Activated CD4-positive, alpha-beta T cell treated with anti-CD3 and anti-CD28 coated beads, Interleukin-2, amount 10 ng/mL, durations not matched to agents 24 days and 14 days (primary cell): ENCODE results near the gene NLRP10. TPM values are rescaled to one million over a fixed set of nuclear protein-coding genes. Genes with fewer than 3 reads are reported as not detected.
"Not testable (repeated sequence)": the region's sequence is repeated elsewhere in the genome, so short reads cannot be mapped to it uniquely, and the experiment has no call there.

Experiments
- DNase-seq: peaks from one replicate; pipeline ENCODE4 v3.0.0; 2022
- H3K27ac Mint-ChIP-seq: one replicate; pipeline ENCODE4 v1.8.0; 2022; ENCODE audit warnings: mild to moderate bottlenecking, mixed read lengths
- H3K27me3 Mint-ChIP-seq: one replicate; pipeline ENCODE4 v1.8.0; 2022; ENCODE audit warnings: mixed read lengths
- H3K36me3 Mint-ChIP-seq: one replicate; pipeline ENCODE4 v1.8.0; 2022; ENCODE audit warnings: low read depth, mild to moderate bottlenecking, mixed read lengths
- H3K4me1 Mint-ChIP-seq: one replicate; pipeline ENCODE4 v1.8.0; 2021; ENCODE audit warnings: mixed read lengths
- H3K4me3 Mint-ChIP-seq: one replicate; pipeline ENCODE4 v1.8.0; 2022; ENCODE audit warnings: mild to moderate bottlenecking, moderate library complexity, mixed read lengths
- H3K9me3 Mint-ChIP-seq: one replicate; pipeline ENCODE4 v1.8.0; 2021; ENCODE audit warnings: mixed read lengths
- intact Hi-C: fragments of 100-400 bp; cut with micrococcal nuclease; formaldehyde crosslinking; loops from one replicate; pipeline ENCODE4 v1.15.1; 2023
- total RNA-seq: library from RNA; stranded (reverse); gene quantifications from 2 replicates; pipeline ENCODE4 v1.2.3, GENCODE V29; 2022

Gene NLRP10
- total RNA-seq, 1 donor from 2014 or later = not detected

DNA sequence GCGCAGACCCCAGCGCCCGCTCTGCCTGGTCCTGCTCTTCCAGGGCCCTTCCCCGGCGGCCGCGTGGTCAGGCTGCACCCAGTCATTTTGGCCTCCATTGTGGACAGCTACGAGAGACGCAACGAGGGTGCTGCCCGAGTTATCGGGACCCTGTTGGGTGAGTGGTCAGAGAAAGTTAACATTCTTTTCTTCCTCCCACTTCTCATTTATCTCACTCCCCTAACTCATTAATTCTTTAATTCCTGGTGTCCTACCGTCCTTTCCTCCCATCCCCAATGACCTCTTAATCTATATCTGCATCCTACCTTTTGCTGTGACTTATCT lies 22.3 kb upstream of the NLRP10 start:
- Mint-ChIP-seq H3K36me3 (peaks cover 28% of the 10 kb centered on the region), H3K27ac (peak overlapping the region; percentile 95), H3K4me1 (peaks cover 23% of the 10 kb centered on the region), H3K4me3 (peak overlapping the region; percentile 95)
- not testable (repeated sequence) for H3K27me3 Mint-ChIP-seq, H3K9me3 Mint-ChIP-seq, DNase-seq
- intact Hi-C loops = loop anchor here (1.0 to 5.0 kb wide), 5 partner anchors 31 to 1305 kb away; partner anchors contain the start of genes MRPL17, RPL27A, TMEM9B and TRIM66

DNA sequence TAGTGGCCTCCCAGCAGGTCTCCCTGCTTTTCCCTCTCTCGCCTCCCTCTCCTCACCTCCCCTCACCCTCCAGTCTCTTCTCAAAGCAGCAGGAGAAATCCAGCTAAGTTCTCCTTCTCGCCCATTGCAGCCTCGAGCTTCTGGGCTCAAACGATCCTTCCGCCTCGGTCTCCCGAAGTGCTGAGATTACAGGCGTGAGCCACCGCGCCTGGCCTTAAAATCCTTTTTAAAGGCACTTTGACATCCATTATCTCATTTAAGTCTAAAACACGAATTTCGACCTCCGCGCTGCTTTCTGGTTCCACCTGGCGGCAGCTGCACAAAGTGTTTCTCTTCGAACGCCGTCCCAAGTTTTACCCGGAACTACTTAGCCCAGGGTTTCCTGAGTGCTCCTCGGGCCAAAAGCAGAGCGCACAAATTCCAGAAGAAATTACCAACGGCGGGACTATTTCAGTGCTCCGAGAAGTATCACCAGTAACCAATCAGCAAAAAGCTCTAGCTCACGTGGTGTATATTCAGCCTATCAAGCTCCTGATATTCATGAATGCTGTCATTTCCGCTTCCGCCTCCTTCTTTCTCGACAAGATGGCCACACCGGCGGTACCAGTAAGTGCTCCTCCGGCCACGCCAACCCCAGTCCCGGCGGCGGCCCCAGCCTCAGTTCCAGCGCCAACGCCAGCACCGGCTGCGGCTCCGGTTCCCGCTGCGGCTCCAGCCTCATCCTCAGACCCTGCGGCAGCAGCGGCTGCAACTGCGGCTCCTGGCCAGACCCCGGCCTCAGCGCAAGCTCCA lies 21.7 kb upstream of the NLRP10 start, which contains the start of gene EIF3F:
TSS of gene EIF3F (plus strand) at position 570 of the 792 bp plus-strand sequence. CDS start at position 586, 16 bp downstream.
- H3K36me3 Mint-ChIP-seq = peaks cover 22% of the 10 kb centered on the region
- peak; percentile 97 for DNase-seq
- peak within 1 kb of the TSS; percentile 95 for H3K4me3 Mint-ChIP-seq
- peaks cover 23% of the 10 kb centered on the region for H3K4me1 Mint-ChIP-seq
- no peaks in the 10 kb centered on the region for H3K9me3 Mint-ChIP-seq
- intact Hi-C loops = loop anchor here (1.0 to 5.0 kb wide), 5 partner anchors 32 to 1304 kb away; partner anchors contain the start of genes MRPL17, RPL27A, TMEM9B and TRIM66
- no peaks in the 10 kb centered on the region for H3K27me3 Mint-ChIP-seq
- peak within 1 kb of the TSS; percentile 95 for H3K27ac Mint-ChIP-seq

DNA sequence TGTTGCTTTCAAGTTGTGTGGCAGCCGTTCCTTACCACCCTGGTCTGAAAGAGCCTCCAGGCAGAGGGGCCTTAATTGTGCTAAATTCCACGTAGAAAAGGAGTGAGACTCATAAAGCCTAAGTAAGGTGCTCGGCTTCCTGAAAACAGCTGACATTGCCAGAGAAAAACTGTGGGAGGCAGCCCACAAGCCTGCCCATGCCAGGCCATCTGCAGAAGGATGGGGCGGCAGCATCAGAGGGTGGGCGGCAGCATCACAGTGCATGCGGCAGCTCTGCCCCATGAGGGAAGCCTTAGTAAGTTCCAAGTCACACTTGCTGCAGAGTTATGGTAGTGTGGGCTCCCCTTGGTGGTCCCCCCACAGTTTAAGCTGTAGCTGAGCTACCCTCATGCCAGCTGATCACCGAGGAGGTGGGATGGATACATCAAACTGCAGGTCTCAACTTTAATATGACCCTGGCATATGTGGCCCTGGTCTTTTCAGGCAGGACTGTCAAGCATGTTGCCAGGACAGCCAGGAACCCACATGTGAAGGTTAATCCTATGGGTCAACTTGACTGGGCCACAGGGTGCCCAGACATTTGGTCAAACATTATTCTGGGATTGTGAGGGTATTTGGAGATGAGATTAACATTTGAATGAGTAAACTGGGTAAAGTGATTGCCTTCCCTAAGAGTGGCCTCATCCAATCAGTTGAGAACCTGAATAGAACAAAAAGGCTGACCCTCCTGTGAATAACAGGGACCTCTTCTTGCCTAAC lies 18.8 kb upstream of the NLRP10 start:
- Mint-ChIP-seq H3K9me3 (no peaks in the 10 kb centered on the region), H3K36me3 (peaks cover 7% of the 10 kb centered on the region), H3K4me1 (peaks cover 13% of the 10 kb centered on the region), H3K27me3 (no peaks in the 10 kb centered on the region), H3K27ac (no peak overlapping the region), H3K4me3 (no peak overlapping the region)
- no peak for DNase-seq
- intact Hi-C loops = no loop called here

- Mint-ChIP-seq H3K27me3 (no peaks in the 10 kb centered on the region), H3K9me3 (no peaks in the 10 kb centered on the region), H3K27ac (no peak overlapping the region), H3K4me1 (peaks cover 8% of the 10 kb centered on the region), H3K4me3 (no peak overlapping the region), H3K36me3 (peaks cover under 1% of the 10 kb centered on the region)
- intact Hi-C loops = no loop called here
- no peak for DNase-seq
These were observed 17.4 kb upstream of the NLRP10 start for GRCh38 chr11:7982582-7983119.

DNA sequence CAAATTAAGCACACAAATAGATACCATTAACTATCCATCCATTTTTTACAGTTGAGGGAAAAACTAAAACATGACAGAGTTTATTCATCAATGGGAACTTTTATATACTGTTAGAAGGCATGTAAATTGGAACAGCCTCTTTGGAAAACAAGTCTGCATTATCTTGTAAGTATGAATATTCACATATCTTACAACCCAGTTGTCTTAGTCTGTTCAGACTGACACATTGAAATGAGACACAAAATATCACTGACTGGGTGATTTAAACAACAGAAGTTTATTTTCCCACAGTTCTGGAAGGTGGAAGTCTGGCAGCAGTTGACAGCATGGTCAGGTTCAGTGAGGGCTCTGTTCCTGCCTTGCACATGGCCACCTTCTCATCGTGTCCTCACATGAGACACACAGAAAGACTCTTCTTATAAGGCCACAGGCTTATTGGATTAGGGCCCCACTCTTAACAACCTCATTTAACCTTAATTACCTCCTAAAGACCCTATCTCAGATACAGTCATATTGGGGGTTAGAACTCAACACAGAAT lies 16.4 kb upstream of the NLRP10 start:
- no peaks in the 10 kb centered on the region for H3K9me3 Mint-ChIP-seq
- H3K4me3 Mint-ChIP-seq = no peak overlapping the region
- no peaks in the 10 kb centered on the region for H3K36me3 Mint-ChIP-seq
- DNase-seq = no peak
- peaks cover 5% of the 10 kb centered on the region for H3K4me1 Mint-ChIP-seq
- no peak overlapping the region for H3K27ac Mint-ChIP-seq
- intact Hi-C loops = no loop called here
- H3K27me3 Mint-ChIP-seq = no peaks in the 10 kb centered on the region

GRCh38 chr11:7977232-7977917 lies 12.1 kb upstream of the NLRP10 start:
- Mint-ChIP-seq H3K4me1 (no peaks in the 10 kb centered on the region), H3K9me3 (no peaks in the 10 kb centered on the region), H3K4me3 (no peak overlapping the region), H3K27me3 (peaks cover 3% of the 10 kb centered on the region), H3K27ac (no peak overlapping the region), H3K36me3 (no peaks in the 10 kb centered on the region)
- intact Hi-C loops = no loop called here
- peak; percentile 21 for DNase-seq

DNA sequence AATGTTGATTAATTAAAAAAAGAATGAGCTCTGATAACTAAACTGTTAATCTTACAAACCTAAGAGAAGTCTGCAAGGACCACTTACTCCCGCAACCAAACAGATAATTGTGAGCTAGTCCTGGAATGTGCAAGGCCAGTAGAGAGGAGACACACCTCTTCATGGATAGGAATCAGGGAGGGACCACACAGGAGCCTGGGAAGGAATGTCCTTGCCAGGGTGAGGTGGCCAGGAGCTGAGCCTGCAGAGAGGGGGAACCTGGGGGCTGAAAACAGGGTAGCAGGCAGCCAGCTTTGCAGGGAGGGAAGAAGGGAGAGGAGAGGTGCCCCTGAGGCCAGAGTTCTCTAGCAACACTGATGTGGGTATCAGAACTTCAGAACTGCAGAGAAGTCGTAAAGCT lies 9.4 kb upstream of the NLRP10 start:
- no peak overlapping the region for H3K27ac Mint-ChIP-seq
- DNase-seq = peak; percentile 30
- H3K4me3 Mint-ChIP-seq = no peak overlapping the region
- H3K27me3 Mint-ChIP-seq = peaks cover 5% of the 10 kb centered on the region
- H3K9me3 Mint-ChIP-seq = no peaks in the 10 kb centered on the region
- no peaks in the 10 kb centered on the region for H3K36me3 Mint-ChIP-seq
- intact Hi-C loops = no loop called here
- H3K4me1 Mint-ChIP-seq = no peaks in the 10 kb centered on the region

GRCh38 chr11:7973011-7973410 lies 7.8 kb upstream of the NLRP10 start:
- Mint-ChIP-seq H3K4me3 (no peak overlapping the region), H3K27ac (no peak overlapping the region), H3K36me3 (no peaks in the 10 kb centered on the region), H3K4me1 (no peaks in the 10 kb centered on the region), H3K9me3 (no peaks in the 10 kb centered on the region), H3K27me3 (peaks cover 8% of the 10 kb centered on the region)
- DNase-seq = no peak
- intact Hi-C loops = no loop called here

DNA sequence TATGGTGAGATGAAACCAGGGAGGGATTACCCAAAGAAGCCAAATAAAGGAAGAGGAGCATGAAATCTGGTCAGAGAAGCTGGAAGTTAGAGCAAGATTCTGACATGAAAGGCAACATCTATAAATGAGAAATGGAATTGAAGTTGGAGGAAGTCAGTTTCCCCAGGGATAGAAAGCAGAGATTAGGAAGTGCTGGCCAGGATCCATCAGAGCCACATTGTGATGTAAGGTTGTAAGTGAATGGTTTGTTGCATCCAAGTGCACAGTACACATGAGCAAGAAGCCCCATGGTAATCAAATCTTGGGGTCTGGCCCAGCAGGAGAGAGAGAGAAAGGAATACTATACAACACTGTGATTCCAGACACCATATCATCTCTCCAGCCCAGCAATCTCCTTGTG lies 6.6 kb upstream of the NLRP10 start:
- H3K4me1 Mint-ChIP-seq = no peaks in the 10 kb centered on the region
- H3K4me3 Mint-ChIP-seq = no peak overlapping the region
- intact Hi-C loops = no loop called here
- H3K36me3 Mint-ChIP-seq = no peaks in the 10 kb centered on the region
- no peak for DNase-seq
- no peaks in the 10 kb centered on the region for H3K9me3 Mint-ChIP-seq
- peaks cover 13% of the 10 kb centered on the region for H3K27me3 Mint-ChIP-seq
- no peak overlapping the region for H3K27ac Mint-ChIP-seq

DNA sequence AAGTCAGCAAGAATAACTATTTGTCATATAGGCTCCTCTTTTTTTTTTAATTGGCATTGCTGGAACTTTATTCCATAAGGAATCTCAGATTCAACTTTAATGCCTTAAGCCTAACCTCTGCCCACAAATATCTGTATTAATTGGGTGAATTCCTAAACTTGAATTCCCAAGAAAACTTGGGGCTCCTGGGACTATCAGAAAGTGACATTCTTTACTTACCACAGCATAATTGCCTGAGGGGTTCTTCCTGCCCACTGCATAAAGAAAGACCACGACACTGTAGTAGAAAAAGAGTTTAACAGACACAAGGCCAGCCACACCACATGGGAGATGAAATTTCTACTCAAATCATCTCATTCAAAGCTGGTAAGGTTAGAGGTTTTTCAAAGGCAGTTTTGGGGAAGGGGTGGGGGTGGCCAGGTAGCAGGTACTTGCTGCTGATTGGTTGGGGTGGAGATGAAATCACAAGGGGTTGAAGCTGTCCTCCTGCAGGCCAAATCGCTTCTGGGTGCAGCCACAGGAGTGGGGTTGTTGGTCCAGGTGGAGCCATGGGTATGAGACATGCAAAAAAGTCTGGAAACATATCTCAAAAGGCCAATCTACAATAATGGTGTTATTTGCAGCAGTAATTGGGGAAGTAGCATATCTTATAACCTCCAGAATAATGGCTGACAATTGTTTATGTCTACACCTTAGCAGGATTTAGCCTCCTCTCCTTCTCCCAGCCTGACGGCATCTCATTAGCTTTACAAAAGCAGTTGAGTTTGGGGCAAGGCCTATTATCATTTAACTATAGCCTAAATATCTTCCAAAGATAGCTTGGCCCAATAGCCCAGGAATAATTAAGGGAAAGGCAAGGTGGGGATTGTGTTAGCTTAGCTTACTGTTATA lies 4.8 kb upstream of the NLRP10 start:
- H3K4me1 Mint-ChIP-seq = no peaks in the 10 kb centered on the region
- H3K27ac Mint-ChIP-seq = no peak overlapping the region
- H3K36me3 Mint-ChIP-seq = no peaks in the 10 kb centered on the region
- intact Hi-C loops = no loop called here
- peaks cover 15% of the 10 kb centered on the region for H3K27me3 Mint-ChIP-seq
- H3K4me3 Mint-ChIP-seq = no peak overlapping the region
- no peaks in the 10 kb centered on the region for H3K9me3 Mint-ChIP-seq
- DNase-seq = no peak

- Mint-ChIP-seq H3K27ac (no peak overlapping the region), H3K4me1 (no peaks in the 10 kb centered on the region), H3K9me3 (no peaks in the 10 kb centered on the region), H3K36me3 (no peaks in the 10 kb centered on the region), H3K27me3 (peaks cover 15% of the 10 kb centered on the region), H3K4me3 (no peak overlapping the region)
- intact Hi-C loops = no loop called here
- DNase-seq = no peak
These were observed 3.4 kb upstream of the NLRP10 start for GRCh38 chr11:7968686-7969085.

DNA sequence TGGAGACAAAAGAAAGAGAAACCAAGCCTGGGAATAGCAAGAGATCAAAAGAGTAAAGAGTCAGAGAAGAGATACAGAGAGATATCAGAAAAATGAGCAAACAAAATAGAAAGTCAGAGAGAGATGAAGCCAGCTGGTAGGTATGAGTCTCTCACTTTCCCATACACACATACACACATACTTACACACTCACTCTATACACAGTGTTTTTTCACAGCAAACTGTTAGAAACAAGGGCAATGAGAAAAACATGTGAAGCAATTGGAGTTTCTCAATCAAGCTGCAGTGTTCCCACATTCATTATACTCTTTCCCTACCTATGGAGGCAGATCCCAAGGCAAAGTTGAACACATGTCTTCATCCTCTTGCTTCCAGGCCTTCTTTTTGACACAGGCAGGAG lies 2.6 kb upstream of the NLRP10 start:
- Mint-ChIP-seq H3K9me3 (no peaks in the 10 kb centered on the region), H3K36me3 (no peaks in the 10 kb centered on the region), H3K27me3 (peaks cover 12% of the 10 kb centered on the region), H3K4me3 (no peak overlapping the region), H3K4me1 (no peaks in the 10 kb centered on the region), H3K27ac (no peak overlapping the region)
- DNase-seq = no peak
- intact Hi-C loops = no loop called here

DNA sequence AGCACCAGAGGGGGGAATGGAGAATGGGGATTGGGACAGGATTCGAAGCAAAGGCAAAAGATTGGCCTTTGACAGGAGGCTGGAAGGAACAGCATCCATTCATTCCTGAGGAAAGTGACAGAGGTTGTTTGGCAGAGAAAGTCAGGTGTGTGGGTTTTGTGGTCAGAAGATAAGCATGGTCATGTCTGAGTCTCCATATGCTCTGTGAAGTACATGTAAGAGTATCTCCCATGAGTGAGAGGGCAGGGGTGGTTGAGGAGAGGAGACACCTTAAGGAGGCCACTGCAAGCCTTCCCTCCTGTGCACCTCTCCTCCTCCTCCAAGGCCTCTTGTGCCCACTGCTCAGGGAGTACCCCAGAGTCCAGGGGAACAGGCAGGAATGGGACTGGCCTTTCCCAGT lies 1.9 kb upstream of the NLRP10 start:
- Mint-ChIP-seq H3K27ac (no peak overlapping the region), H3K36me3 (no peaks in the 10 kb centered on the region), H3K4me3 (no peak overlapping the region), H3K9me3 (no peaks in the 10 kb centered on the region), H3K27me3 (peaks cover 12% of the 10 kb centered on the region), H3K4me1 (no peaks in the 10 kb centered on the region)
- peak; percentile 42 for DNase-seq
- intact Hi-C loops = no loop called here
